MM.1S (cell line): ENCODE results near the gene PRDM7.

Experiments used
- CTCF ChIP-seq: fragments of 300-600 bp; sonication (generic); IDR thresholded peaks from 2 replicates; pipeline ENCODE4 v1.5.1; 2016; ENCODE audit warnings: antibody characterized with exemption, low read length, mixed read lengths
- EZH2 ChIP-seq: fragments of 300-600 bp; sonication (generic); optimal IDR thresholded peaks from 2 replicates; pipeline ENCODE3; 2017; ENCODE audit warnings: low read depth, mild to moderate bottlenecking, antibody characterized with exemption, low read length, mixed read lengths
- EZH2phosphoT487 ChIP-seq: fragments of 300-600 bp; sonication (generic); IDR thresholded peaks from 2 replicates; pipeline ENCODE4 v1.6.1; 2018; ENCODE audit warnings: antibody characterized with exemption, low read length

GRCh38 chr16:90044111-90044551 lies 33.0 kb downstream of the PRDM7 start:
- TF ChIP-seq CTCF (no peak), EZH2 (no peak), EZH2phosphoT487 (no peak)
